Ishikawa (cell line): ENCODE results near the gene PIP4K2B.

Experiments
- CEBPB ChIP-seq: IDR thresholded peaks from 2 replicates; pipeline ENCODE4 v1.6.1; 2012
- CREB1 ChIP-seq: IDR thresholded peaks from 2 replicates; pipeline ENCODE4 v1.6.1; 2012; ENCODE audit warnings: low read depth
- EGR1 ChIP-seq: IDR thresholded peaks from 2 replicates; pipeline ENCODE4 v1.6.1; 2012
- EP300 ChIP-seq: IDR thresholded peaks from 2 replicates; pipeline ENCODE4 v1.6.1; 2012; ENCODE audit warnings: borderline replicate concordance
- FOXM1 ChIP-seq: IDR thresholded peaks from 2 replicates; pipeline ENCODE4 v1.6.1; 2012; ENCODE audit warnings: low read depth, borderline replicate concordance
- NFIC ChIP-seq: IDR thresholded peaks from 2 replicates; pipeline ENCODE4 v1.6.1; 2012
- RAD21 ChIP-seq: IDR thresholded peaks from 2 replicates; pipeline ENCODE4 v1.6.1; 2012; ENCODE audit warnings: low read depth
- TAF1 ChIP-seq: IDR thresholded peaks from 2 replicates; pipeline ENCODE4 v1.6.1; 2012; ENCODE audit warnings: low read depth, mild to moderate bottlenecking
- TCF12 ChIP-seq: IDR thresholded peaks from 2 replicates; pipeline ENCODE4 v1.6.1; 2012; ENCODE audit warnings: low read depth
- TEAD4 ChIP-seq: IDR thresholded peaks from 2 replicates; pipeline ENCODE4 v1.6.1; 2012
- YY1 ChIP-seq: IDR thresholded peaks from 2 replicates; pipeline ENCODE4 v1.6.1; 2012; ENCODE audit warnings: low read depth
- ZBTB7A ChIP-seq: IDR thresholded peaks from 2 replicates; pipeline ENCODE4 v1.6.1; 2012; ENCODE audit warnings: low read depth
- TF ChIP-seq, protein P1 (sequence below): IDR thresholded peaks from 2 replicates; pipeline ENCODE4 v1.6.1; 2012; ENCODE audit warnings: low read depth, mild to moderate bottlenecking
- TF ChIP-seq, protein P2 (sequence below): IDR thresholded peaks from 2 replicates; pipeline ENCODE4 v1.6.1; 2012
- TF ChIP-seq, protein P3 (sequence below): IDR thresholded peaks from 2 replicates; pipeline ENCODE4 v1.6.1; 2012

Gene PIP4K2B

DNA sequence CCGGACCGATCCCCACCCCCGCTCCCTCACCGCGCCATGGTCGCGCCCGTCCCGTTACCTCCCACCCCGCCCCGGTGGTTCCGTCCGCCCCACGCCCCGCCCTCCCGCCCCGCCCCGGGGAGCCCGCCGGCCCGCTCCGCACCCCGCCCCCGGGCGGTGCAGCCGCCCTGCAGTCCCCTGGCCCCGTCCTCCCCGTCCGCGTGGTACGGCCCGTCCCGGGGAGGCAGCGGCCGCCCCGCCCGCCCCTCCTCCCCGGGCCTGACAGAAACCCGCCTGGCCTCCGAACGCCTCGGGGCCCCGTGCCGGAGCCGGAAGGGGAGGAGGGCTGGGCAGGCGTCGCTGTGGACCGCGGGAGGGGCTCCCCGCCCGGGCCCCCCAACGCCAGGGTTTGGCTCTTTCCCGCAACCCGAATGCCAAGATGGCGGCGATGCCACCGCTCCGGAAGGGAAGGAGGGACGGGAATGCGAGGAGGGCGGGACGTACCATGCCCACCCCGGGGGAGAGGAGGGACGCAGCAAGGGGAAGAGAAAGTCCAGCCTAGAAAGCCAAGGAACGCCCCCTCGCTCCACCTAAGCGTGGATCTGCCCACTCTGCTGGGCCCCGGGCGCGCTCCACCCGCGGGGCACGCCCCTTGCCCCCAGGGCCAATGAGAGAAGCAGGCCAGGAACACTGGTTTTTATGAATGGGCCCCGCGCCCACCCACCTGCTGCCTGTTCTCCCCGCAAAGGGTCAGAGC is at the start of gene PIP4K2B:
PIP4K2B (minus strand) TSS at position 56 of the 736 bp plus-strand sequence. CDS start 132 bp downstream, outside the sequence.
- TF ChIP-seq NFIC (no peak; the same call in 1 of the 2 replicates), EP300 (no peak), TEAD4 (peak; percentile 71; the same call in 1 of the 2 replicates), FOXM1 (no peak), CEBPB (no peak), TAF1 (peak; percentile 50), CREB1 (0 out of 2 replicates have a peak, but pooled peaks have one; percentile 32), RAD21 (no peak), TCF12 (peak; percentile 35; the same call in 1 of the 2 replicates), ZBTB7A (peak; percentile 80; the same call in 1 of the 2 replicates), YY1 (peak; percentile 95), EGR1 (peak; percentile 79)
- TF ChIP-seq, protein P1, sequence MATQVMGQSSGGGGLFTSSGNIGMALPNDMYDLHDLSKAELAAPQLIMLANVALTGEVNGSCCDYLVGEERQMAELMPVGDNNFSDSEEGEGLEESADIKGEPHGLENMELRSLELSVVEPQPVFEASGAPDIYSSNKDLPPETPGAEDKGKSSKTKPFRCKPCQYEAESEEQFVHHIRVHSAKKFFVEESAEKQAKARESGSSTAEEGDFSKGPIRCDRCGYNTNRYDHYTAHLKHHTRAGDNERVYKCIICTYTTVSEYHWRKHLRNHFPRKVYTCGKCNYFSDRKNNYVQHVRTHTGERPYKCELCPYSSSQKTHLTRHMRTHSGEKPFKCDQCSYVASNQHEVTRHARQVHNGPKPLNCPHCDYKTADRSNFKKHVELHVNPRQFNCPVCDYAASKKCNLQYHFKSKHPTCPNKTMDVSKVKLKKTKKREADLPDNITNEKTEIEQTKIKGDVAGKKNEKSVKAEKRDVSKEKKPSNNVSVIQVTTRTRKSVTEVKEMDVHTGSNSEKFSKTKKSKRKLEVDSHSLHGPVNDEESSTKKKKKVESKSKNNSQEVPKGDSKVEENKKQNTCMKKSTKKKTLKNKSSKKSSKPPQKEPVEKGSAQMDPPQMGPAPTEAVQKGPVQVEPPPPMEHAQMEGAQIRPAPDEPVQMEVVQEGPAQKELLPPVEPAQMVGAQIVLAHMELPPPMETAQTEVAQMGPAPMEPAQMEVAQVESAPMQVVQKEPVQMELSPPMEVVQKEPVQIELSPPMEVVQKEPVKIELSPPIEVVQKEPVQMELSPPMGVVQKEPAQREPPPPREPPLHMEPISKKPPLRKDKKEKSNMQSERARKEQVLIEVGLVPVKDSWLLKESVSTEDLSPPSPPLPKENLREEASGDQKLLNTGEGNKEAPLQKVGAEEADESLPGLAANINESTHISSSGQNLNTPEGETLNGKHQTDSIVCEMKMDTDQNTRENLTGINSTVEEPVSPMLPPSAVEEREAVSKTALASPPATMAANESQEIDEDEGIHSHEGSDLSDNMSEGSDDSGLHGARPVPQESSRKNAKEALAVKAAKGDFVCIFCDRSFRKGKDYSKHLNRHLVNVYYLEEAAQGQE = no peak
- TF ChIP-seq, protein P2, sequence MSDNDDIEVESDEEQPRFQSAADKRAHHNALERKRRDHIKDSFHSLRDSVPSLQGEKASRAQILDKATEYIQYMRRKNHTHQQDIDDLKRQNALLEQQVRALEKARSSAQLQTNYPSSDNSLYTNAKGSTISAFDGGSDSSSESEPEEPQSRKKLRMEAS = peak; percentile 54
- TF ChIP-seq, protein P3, sequence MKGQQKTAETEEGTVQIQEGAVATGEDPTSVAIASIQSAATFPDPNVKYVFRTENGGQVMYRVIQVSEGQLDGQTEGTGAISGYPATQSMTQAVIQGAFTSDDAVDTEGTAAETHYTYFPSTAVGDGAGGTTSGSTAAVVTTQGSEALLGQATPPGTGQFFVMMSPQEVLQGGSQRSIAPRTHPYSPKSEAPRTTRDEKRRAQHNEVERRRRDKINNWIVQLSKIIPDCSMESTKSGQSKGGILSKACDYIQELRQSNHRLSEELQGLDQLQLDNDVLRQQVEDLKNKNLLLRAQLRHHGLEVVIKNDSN = no peak

DNA sequence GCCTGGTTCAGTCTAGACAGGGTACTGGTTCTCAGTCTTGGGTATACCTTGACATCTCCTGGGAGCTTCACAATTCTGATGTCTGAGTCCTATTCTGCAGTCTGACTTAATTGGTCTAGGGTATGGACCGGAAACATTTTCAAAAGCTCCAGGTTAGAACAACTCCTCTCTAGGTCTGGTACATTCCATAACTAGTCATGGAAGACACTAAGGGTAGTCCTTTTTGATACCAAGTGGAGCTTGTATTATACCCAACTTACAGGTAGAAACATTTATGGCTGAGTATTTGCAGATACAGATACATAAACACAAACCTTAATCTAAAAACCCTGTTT is 49.2 kb upstream of the PIP4K2B start:
- TF ChIP-seq RAD21 (no peak), TAF1 (no peak), TEAD4 (no peak), CREB1 (no peak), FOXM1 (no peak), EP300 (no peak), YY1 (no peak), ZBTB7A (no peak)
- TF ChIP-seq, protein P2 = no peak
- TF ChIP-seq, protein P3 = no peak
- TF ChIP-seq, protein P1 = no peak

DNA sequence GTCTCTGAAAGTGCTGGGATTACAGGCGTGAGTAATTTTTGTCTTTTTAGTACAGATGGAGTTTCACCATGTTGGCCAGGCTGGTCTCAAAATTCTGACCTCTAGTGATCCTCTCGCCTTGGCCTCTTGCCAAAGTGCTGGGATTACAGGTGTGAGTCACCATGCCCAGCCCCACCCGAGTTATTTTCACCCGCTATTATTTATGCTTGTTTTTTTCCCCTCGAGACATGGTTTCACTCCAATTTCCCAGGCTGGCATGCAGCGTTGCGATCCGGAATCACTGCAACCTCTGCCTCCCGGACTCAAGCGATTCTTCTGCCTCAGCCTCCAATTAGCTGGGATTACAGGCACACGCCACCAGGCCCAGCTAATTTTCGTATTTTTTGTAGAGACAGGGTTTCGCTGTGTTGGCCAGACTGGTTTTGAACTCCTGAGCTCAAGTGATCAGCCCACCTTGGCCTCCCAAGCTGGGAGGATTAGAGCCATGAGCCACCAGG is 45.0 kb upstream of the PIP4K2B start:
- TF ChIP-seq, protein P1 = no peak
- no peak for TF ChIP-seq EP300
- TF ChIP-seq CREB1 = no peak
- no peak for TF ChIP-seq CEBPB
- TF ChIP-seq, protein P2 = peak; percentile 30; the same call in 1 of the 2 replicates
- no peak for TF ChIP-seq YY1
- TF ChIP-seq, protein P3 = no peak
- TF ChIP-seq FOXM1 = no peak
- TF ChIP-seq NFIC = peak; percentile 87
- no peak for TF ChIP-seq TAF1
- TF ChIP-seq TEAD4 = 0 out of 2 replicates have a peak, but pooled peaks have one; percentile 18
- TF ChIP-seq ZBTB7A = no peak
- TF ChIP-seq EGR1 = no peak
- no peak for TF ChIP-seq TCF12
- TF ChIP-seq RAD21 = no peak
